GM18867 (cell line): ENCODE results near the gene ARHGAP18.

Source experiments
- ATAC-seq: cut with Tn5 transposase; IDR thresholded peaks from one replicate; pipeline ENCODE4 v1.9.1; 2021; ENCODE audit warnings: mild to moderate bottlenecking, moderate library complexity; ENCODE audit not compliant: unreplicated experiment

ARHGAP18 gene

DNA sequence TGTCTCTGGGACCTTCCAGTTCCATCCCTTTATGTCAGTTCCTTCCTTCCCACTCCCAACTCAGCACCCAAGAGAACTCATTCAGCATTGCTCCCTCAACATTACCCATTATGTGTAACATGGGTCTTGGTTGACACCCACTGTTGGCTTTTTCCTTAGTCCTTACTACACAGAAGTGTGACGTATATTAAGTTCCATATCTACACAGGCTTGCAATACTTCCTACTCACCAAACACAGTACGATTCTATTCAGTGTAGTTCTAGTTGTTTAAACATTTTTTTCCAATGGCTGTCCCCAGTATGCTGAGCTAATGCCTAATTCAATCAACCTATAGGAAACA, 37.7 kb downstream of the ARHGAP18 start:
- ATAC-seq: peak; percentile 21

DNA sequence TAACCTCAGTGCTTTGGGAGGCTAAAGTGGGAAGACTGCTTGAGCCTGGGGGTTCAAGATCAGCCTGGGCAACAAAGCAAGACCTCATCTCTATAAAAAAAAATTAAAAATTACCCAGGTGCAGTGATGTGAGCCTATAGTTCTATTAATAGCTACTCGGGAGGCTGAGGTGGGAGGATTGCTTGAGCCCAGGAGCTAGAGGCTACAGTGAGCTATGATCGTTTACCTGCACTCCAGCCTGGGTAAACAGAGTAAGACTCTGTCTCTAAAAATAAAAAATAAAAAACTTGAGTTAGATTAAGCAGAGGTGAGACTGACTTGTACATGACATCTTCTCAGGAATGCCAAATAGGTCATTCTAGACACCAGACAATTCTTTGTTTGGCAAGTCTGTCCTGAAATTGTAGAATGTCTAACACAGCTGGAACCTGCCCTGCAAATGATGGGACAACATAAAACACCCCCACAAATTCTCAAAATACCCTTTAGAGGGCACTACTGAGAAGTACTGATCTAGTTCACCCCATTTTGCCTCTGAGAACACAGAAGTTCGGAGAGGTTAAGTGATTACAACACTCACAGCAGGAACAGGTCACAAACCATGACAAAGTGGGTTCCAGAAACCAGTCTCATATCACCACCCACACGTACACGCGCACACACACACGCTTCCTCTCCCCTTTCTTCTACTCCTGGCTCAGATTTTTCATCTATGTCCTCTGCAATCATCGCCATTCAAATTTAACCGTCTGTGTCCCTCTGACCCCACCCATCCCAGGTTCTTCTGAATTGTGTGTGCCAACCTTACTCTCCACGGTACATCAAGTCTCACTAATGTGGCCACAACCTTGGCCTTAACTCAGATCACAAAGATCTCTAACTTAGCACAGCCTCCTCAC, 38.3 kb downstream of the ARHGAP18 start:
- ATAC-seq: peak; percentile 86

GRCh38 chr6:129670634-129671033, 39.3 kb downstream of the ARHGAP18 start:
- no peak for ATAC-seq

- no peak for ATAC-seq
Observed at GRCh38 chr6:129667621-129668020, 42.4 kb downstream of the ARHGAP18 start.

- ATAC-seq: no peak
Observed at GRCh38 chr6:129667034-129667433, 42.9 kb downstream of the ARHGAP18 start.

DNA sequence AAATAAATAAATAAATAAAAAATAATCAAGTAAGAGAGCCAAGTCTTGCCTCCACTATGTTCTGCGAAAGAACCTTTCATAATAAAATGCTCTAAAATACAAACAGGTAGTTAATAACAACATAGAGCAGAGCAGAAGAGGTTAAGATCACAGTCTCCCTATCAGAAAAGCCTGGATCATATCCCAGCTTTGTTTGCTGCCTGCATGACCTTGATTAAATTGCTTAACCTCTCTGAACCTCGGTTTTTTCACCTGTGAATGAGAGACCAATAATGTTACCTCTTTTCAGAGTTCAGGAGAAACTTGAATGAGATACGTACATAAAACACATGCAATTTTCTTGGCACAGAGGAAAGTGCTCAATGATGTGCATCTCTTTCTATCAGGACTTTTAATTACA, 44.4 kb downstream of the ARHGAP18 start:
- no peak for ATAC-seq

DNA sequence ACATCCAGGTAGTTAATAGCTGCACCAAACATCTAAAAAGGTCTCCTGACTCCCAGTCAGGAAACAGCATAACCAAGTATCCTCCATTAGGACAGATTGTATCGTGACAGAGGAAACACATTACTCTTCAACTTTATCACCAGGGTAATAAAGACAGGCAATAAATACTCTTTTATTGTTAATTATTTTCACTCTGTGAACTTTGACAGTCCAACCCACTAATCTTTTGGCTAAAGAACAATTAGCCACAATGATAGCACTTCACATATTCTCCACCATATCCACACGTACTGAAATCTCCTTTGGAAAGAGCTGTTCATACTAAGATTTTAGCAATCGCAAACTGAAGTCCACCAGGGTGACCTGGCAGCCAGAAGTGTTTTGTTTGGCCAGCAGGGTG, 46.4 kb downstream of the ARHGAP18 start:
- ATAC-seq: no peak

GRCh38 chr6:129662980-129663431, 47.0 kb downstream of the ARHGAP18 start:
- ATAC-seq: peak; percentile 83

DNA sequence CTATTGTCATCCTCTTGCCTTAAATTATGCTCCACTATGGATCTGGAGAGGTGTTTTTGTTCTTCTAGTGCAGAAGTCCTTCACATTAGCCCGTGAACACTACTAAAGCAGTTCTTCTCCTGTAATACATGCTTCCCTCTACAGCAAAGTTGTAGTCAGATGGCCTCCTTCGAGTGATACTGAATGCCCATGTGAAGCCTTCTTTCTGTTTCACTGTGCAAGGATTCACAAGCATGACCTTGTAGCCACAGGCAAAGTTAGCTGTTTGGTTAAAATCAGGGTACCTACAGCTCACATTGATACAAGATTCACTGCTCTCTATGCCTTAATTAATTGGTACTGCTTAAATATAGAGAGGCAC, 47.6 kb downstream of the ARHGAP18 start:
- ATAC-seq: peak; percentile 82

DNA sequence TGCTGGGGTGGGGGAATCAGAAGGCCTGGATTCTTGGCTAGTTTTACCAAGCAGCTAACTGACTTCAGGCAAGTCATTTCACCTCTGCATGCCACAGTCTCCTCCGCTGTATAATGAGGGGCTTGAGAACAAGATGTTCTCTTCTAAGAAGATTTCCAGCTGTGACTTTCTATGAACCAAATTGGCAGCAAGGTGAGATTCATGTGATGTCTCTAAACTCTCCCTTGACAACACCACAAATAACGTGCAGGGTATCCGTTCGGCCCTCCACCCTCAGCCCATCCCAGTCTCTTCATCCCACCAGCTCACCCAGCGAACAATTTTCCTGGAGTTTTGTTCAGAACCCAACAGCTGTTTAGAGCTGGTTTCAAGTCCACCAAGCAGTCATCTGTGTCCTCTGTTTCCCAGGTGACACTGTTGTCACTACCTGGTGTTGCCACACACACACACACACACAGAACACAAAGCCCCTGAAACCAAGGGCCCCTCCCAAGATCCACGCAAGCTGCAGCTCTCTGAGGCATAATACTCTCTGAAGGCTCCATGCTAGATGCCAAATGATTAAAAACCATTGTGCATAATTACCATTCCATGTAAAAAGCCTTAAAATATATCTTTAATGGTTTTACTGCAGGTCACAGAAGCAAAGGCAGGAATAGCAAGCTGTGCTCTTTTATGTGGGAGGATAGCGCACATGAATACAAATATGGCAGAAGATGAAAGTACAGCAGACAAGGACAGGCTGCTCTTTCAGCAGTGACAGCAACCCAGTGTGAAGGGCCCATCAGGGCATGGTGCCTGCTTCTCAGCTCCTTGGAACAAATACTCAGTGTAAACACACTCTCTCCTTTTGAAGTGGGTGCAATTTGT, 48.2 kb downstream of the ARHGAP18 start:
- peak; percentile 29 for ATAC-seq

DNA sequence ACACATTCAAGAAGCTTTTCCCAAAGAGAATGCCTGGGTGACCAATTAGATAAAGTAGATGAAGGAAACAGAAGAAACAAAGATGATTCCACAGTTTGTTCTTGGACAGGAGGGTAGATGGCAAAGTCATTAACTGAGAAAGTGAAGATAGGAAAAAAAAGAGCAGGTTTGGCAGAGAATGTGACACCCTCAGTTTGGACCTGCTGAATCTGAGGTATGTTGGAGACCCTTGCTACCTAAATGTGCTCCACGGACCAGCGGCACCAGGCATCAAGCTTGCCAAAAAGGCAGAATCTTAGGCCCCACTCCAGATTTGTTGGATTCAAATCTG, 49.7 kb downstream of the ARHGAP18 start:
- no peak for ATAC-seq

DNA sequence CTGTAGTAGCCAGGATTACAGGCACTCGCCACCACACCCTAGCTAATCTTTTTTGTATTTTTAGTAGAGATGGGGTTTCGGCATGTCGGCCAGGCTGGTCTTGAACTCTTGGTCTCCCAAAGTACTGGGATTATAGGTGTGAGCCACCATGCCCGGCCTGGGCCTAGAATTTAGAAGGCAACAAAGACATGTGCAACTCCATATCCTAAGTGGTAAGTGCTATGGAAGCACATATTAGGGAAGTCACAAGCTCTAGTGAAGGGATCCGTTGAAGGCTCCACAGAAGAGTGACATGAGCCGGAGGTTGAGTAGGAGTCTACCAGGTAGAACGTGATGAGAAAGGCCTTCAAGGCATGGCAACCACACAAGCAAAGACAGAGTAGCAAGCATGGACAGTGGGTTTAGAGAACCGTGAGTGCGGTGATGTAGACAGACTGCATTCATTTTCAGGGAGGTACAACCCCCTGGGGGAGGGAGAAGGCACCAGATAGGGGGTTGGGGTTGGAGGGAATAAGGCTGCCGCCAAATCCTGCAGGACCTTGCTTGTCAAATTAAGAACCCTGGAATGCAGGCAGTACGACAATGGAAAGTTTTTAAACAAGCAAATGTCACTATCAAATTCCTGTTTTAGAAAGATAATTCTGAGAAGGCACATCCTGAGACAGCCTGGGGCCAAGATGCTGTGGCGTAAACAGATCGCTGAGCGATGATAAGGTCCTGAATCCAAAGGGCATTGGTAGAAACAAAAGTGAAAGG, 50.2 kb downstream of the ARHGAP18 start:
- ATAC-seq: no peak

GRCh38 chr6:129659167-129659566, 50.8 kb downstream of the ARHGAP18 start:
- ATAC-seq: no peak

DNA sequence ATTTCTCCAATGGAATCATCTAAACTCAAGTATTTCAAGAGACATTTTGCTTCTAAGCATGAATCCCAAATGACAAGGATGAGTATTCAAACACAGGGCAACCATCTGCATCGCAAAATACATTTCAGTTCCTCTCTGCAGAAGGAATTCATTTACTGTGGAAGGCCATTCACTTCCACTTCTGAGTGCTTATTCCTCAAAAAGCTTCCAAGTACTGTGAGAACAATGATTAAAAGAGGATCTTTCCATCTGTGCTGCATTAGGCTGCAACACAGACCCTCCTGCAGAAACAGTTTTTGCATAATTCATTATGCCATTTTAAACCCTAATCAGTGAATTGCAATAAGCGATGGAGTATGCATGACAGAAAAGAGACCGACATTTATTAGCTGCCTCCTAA, 52.5 kb downstream of the ARHGAP18 start:
- ATAC-seq: no peak

DNA sequence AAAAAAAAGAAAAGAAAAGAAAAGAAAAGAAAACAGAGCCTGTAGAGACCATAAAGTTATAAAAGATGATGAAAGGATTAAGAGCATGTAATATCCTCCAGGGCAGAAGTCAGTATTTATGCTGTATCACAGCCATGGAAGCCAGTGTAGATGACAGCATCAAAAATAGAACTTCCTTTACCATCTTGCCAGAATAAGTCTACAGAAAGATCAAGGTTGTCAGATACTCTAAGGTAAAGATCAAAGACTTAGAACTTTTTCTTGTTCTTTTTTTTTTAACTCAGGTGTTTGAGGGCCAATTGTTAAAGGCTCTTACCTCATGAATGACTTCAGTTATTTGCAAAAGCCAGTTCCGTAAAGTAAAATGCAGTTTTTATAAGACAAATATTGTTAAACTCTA, 54.6 kb downstream of the ARHGAP18 start:
- no peak for ATAC-seq

DNA sequence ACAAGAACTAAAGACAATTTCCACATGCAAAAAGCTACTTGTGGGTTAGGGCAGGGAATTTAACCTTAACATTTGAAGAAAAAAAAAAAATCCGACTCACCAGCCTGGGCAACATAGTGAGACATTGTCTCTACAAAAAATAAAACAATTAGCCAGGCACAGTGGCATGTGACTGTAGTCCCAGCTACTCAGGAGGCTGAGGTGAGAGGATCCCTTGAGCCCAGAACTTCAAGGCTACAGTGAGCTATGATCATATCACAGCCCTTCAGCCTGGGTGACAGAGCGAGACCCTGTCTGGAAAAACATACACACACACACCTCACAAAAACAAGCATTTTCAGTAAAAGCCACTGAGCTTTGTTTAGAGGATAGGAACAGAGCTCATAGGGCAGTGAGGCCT, 56.2 kb downstream of the ARHGAP18 start:
- no peak for ATAC-seq

DNA sequence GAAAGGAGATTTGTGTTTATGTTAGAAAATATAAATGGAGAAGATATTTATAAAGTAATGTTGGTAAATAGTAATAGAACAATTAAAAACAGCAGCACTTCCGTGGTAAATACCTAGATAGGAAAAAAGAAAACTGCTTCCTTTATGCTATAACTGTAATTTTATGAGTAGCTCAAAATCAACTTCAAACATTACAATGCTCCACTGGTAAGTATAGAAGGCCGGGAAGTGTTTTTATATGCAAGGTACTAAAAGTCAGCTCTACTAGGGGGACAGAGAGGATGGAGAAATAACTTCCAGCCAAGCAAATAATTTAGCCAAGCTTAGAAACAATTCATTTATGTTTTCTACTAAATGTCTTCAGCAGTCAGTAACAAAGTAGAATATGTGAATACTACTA, 56.7 kb downstream of the ARHGAP18 start:
- no peak for ATAC-seq

GRCh38 chr6:129651291-129651691, 58.7 kb downstream of the ARHGAP18 start:
- ATAC-seq: no peak

DNA sequence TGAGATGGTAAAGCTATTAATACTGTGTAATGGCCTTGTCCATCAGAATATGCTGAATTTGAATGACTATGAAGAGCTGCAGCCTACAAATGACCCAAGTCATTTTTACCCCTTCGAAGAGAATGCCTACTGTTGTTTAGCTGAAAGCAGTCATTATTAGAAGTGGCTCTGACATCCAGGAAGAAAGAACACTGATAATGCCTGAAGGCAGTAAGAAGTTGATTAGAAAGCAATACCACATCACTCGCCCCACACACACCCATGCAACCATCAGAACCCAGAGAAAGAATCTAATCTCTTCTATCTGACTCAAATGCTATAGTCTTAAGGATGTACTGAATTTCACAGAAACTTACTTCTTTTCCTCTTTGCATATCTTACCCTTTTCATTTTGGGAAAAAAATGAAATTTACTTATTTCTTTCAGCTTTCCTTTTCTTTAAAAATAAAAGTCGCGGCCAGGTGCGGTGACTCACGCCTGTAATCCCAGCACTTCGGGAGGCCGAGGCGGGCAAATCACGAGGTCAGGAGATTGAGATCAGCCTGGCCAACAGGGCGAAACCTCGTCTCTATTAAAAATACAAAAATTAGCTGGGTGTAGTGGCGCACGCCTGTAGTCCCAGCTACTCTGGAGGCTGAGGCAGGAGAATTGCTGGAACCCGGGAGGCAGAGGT, 61.0 kb downstream of the ARHGAP18 start:
- no peak for ATAC-seq

DNA sequence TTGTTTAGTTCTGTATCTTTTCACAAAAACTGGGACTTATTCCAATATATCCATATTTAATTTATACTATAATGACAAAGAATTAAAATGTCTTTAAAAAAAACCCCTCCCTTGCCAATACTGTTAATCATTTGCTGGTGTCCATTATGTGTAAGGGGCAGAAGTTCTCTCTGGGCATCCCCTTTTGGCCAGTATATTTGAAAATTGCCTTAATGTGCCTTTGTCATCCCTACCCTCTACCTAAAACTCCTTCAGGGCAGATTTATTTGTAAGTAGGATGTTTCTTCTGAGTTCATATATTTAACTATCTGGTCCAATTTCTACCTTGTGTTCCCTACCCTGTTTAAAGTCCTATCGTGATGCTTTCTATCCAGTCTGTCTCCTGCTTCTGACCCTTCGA, 62.9 kb downstream of the ARHGAP18 start:
- peak; percentile 24 for ATAC-seq

- ATAC-seq: peak; percentile 85
Observed at GRCh38 chr6:129646642-129647041, 63.3 kb downstream of the ARHGAP18 start.
